Esophagus muscularis mucosa (tissue), 4 donors: ENCODE measurements around the gene GNLY.

Experiments used
- CTCF ChIP-seq, 3 experiments: fragments of 200-600 bp in 2 of 3; fragments of 450-650 bp in 1 of 3; sonication (generic) in 2 of 3; IDR thresholded peaks; one replicate each; pipeline ENCODE4 v1.5.1; 2017 to 2019; ENCODE audit warnings: antibody characterized with exemption in 3 of 3, mild to moderate bottlenecking in 2 of 3, moderate library complexity in 1 of 3
- EP300 ChIP-seq: sonication (generic); formaldehyde crosslinking; IDR thresholded peaks from one replicate; pipeline ENCODE4 v1.6.1; 2017; ENCODE audit warnings: antibody characterized with exemption
- POLR2AphosphoS5 ChIP-seq, 2 donors: sonication (generic); formaldehyde crosslinking; IDR thresholded peaks; one replicate each; pipeline ENCODE4 v1.6.1; 2017; ENCODE audit warnings: antibody characterized with exemption in 2 of 2

DNA sequence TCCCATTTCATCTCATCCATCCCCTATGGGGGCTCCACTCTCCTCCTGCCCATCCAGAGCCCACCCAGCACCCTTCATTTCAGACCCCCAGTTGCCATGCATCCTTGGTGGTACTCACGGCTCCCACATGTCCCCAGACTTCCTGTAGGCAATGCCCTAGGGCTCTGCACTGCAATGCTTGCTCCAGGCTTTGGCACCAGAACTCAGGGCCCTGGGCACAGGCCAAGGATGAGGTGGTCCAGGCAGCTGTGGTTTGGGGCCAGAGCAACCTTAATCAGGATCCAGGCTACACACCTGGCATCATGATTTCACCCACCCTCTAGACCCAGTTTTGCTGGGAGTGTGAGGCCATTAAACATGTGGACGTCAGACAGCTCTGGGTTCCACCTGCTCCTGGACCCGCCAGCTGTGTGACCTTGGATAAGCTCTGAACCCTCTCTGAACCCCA lies 26.6 kb upstream of the GNLY start:
- no peak for TF ChIP-seq EP300
- no peak for TF ChIP-seq POLR2AphosphoS5 (IDR thresholded peaks at IDR 0.05)
- TF ChIP-seq CTCF (IDR thresholded peaks at IDR 0.05): no peak
